Muscle layer of duodenum (tissue), 2 donors: ENCODE measurements around the gene PCBP1.

Source experiments
- H3K27ac ChIP-seq: one replicate; pipeline ENCODE4 v1.7.0; 2013; ENCODE audit warnings: mild to moderate bottlenecking, low read length
- H3K27me3 ChIP-seq: one replicate; pipeline ENCODE4 v1.7.0; 2013; ENCODE audit warnings: low read depth, mild to moderate bottlenecking, control low read depth, low read length
- H3K36me3 ChIP-seq, 2 donors: one replicate each; pipeline ENCODE4 v1.7.0; 2013; ENCODE audit warnings: low read length in 2 of 2, control low read depth in 1 of 2, mild to moderate bottlenecking in 1 of 2; ENCODE audit not compliant: insufficient read depth in 2 of 2, control insufficient read depth in 1 of 2
- H3K4me1 ChIP-seq, 2 donors: one replicate each; pipeline ENCODE4 v1.7.0; 2013; ENCODE audit warnings: low read length in 2 of 2, mild to moderate bottlenecking in 2 of 2, control low read depth in 1 of 2, moderate library complexity in 1 of 2; ENCODE audit not compliant: insufficient read depth in 2 of 2, control insufficient read depth in 1 of 2
- H3K4me3 ChIP-seq, 2 donors: one replicate each; pipeline ENCODE4 v1.7.0; 2013; ENCODE audit warnings: low read length in 2 of 2, low read depth in 1 of 2, mild to moderate bottlenecking in 1 of 2
- H3K9me3 ChIP-seq, 2 donors: one replicate each; pipeline ENCODE4 v1.7.0; 2013; ENCODE audit warnings: low read length in 2 of 2, control low read depth in 1 of 2, mild to moderate bottlenecking in 1 of 2; ENCODE audit not compliant: control insufficient read depth in 1 of 2
- donor health status: healthy.

PCBP1 gene

DNA sequence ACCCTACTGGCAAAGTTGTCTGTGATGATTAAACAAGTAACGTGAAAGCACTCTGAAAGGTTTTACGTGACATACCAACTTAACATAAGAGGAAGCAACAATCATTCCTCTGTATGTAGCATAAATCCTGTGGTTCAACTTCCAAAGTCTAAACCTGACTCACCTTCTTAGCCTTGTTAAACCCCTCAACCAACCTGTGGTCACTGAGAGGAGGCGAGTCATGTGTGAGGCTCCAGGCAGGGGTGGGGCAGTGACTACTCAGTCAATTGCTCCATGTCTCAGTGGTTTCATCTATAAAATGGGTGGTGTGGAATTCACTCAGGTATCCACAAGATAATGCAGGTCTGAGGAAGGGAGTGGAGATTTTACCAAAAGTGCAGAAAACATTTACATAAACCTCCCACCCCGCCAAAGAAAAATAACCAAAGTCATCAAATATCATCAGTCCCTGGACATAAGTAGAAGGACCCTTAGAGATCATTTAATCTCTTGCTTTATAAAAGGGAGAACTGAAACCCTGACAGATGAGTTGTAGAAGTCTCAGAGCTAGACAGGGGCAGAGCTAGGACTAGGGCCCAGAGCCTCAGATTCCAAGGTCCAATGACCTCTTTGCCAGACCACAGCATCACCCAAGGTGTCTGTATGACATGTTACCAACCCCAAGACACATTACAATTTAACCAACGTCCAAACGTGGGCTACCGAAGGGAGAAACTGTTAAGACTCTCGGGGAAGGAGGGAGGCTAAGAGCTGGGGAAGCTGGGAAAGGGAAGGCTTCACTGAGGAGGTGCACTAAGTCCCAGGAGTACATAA lies 3.7 kb upstream of the PCBP1 start:
- peaks cover 20 to 56% of the 10 kb centered on the region in 2 donors for H3K36me3 ChIP-seq
- H3K27me3 ChIP-seq = no peaks in the 10 kb centered on the region
- peak overlapping the region; percentile 100 for H3K27ac ChIP-seq
- peaks cover 23 to 24% of the 10 kb centered on the region in 2 donors for H3K4me1 ChIP-seq
- H3K9me3 ChIP-seq = no peaks in the 10 kb centered on the region
- H3K4me3 ChIP-seq = no peak overlapping the region

- Histone ChIP-seq H3K36me3 (peaks cover 12 to 44% of the 10 kb centered on the region in 2 donors), H3K4me3 (peak overlapping the region; percentile 60 to 69)
Observed at GRCh38 chr2:70084973-70085710, 2.1 kb upstream of the PCBP1 start.

GRCh38 chr2:70085711-70086277 lies 1.5 kb upstream of the PCBP1 start:
- Histone ChIP-seq H3K27me3 (no peaks in the 10 kb centered on the region), H3K9me3 (no peaks in the 10 kb centered on the region), H3K36me3 (peaks cover 12 to 42% of the 10 kb centered on the region in 2 donors), H3K27ac (peak overlapping the region; percentile 100), H3K4me3 (peak overlapping the region; percentile 60 to 69), H3K4me1 (peaks cover 30 to 39% of the 10 kb centered on the region in 2 donors)

More at GRCh38 chr2:70084973-70085710, 2.1 kb upstream of the PCBP1 start:
- H3K27ac ChIP-seq = peak overlapping the region; percentile 100
- H3K9me3 ChIP-seq = no peaks in the 10 kb centered on the region
- H3K27me3 ChIP-seq = no peaks in the 10 kb centered on the region
- peaks cover 28 to 35% of the 10 kb centered on the region in 2 donors for H3K4me1 ChIP-seq

- Histone ChIP-seq H3K4me3 (peak overlapping the region; percentile 60 to 69), H3K4me1 (peaks cover 30 to 39% of the 10 kb centered on the region in 2 donors), H3K27ac (peak overlapping the region; percentile 100), H3K9me3 (no peaks in the 10 kb centered on the region), H3K27me3 (no peaks in the 10 kb centered on the region), H3K36me3 (peaks cover 12 to 37% of the 10 kb centered on the region in 2 donors)
Observed at GRCh38 chr2:70086278-70086837, 919 bp upstream of the PCBP1 start.

DNA sequence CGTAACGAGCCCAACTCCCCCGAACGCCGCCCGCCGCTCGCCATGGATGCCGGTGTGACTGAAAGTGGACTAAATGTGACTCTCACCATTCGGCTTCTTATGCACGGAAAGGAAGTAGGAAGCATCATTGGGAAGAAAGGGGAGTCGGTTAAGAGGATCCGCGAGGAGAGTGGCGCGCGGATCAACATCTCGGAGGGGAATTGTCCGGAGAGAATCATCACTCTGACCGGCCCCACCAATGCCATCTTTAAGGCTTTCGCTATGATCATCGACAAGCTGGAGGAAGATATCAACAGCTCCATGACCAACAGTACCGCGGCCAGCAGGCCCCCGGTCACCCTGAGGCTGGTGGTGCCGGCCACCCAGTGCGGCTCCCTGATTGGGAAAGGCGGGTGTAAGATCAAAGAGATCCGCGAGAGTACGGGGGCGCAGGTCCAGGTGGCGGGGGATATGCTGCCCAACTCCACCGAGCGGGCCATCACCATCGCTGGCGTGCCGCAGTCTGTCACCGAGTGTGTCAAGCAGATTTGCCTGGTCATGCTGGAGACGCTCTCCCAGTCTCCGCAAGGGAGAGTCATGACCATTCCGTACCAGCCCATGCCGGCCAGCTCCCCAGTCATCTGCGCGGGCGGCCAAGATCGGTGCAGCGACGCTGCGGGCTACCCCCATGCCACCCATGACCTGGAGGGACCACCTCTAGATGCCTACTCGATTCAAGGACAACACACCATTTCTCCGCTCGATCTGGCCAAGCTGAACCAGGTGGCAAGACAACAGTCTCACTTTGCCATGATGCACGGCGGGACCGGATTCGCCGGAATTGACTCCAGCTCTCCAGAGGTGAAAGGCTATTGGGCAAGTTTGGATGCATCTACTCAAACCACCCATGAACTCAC lies 673 bp downstream of the PCBP1 start:
- Histone ChIP-seq H3K27me3 (no peaks in the 10 kb centered on the region), H3K27ac (peak overlapping the region; percentile 98), H3K9me3 (no peaks in the 10 kb centered on the region), H3K4me1 (peaks cover 30 to 39% of the 10 kb centered on the region in 2 donors), H3K36me3 (peaks cover 11 to 33% of the 10 kb centered on the region in 2 donors), H3K4me3 (peak overlapping the region; percentile 91 to 97)

DNA sequence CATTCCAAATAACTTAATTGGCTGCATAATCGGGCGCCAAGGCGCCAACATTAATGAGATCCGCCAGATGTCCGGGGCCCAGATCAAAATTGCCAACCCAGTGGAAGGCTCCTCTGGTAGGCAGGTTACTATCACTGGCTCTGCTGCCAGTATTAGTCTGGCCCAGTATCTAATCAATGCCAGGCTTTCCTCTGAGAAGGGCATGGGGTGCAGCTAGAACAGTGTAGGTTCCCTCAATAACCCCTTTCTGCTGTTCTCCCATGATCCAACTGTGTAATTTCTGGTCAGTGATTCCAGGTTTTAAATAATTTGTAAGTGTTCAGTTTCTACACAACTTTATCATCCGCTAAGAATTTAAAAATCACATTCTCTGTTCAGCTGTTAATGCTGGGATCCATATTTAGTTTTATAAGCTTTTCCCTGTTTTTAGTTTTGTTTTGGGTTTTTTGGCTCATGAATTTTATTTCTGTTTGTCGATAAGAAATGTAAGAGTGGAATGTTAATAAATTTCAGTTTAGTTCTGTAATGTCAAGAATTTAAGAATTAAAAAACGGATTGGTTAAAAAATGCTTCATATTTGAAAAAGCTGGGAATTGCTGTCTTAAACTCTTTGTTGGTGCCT lies 1.4 kb downstream of the PCBP1 start:
- peak overlapping the region; percentile 98 for H3K27ac ChIP-seq
- no peaks in the 10 kb centered on the region for H3K27me3 ChIP-seq
- no peaks in the 10 kb centered on the region for H3K9me3 ChIP-seq
- H3K4me3 ChIP-seq = peak overlapping the region; percentile 91 to 97
- H3K36me3 ChIP-seq = peaks cover 3 to 26% of the 10 kb centered on the region in 2 donors
- H3K4me1 ChIP-seq = peaks cover 27 to 34% of the 10 kb centered on the region in 2 donors

GRCh38 chr2:70089220-70089982 lies 2.1 kb downstream of the PCBP1 start:
- H3K9me3 ChIP-seq = no peaks in the 10 kb centered on the region
- H3K36me3 ChIP-seq = peaks cover 0 to 24% of the 10 kb centered on the region in 2 donors
- H3K4me1 ChIP-seq = peaks cover 20 to 32% of the 10 kb centered on the region in 2 donors
- peak overlapping the region; percentile 98 for H3K27ac ChIP-seq
- H3K27me3 ChIP-seq = no peaks in the 10 kb centered on the region
- peak overlapping the region; percentile 91 to 97 for H3K4me3 ChIP-seq

DNA sequence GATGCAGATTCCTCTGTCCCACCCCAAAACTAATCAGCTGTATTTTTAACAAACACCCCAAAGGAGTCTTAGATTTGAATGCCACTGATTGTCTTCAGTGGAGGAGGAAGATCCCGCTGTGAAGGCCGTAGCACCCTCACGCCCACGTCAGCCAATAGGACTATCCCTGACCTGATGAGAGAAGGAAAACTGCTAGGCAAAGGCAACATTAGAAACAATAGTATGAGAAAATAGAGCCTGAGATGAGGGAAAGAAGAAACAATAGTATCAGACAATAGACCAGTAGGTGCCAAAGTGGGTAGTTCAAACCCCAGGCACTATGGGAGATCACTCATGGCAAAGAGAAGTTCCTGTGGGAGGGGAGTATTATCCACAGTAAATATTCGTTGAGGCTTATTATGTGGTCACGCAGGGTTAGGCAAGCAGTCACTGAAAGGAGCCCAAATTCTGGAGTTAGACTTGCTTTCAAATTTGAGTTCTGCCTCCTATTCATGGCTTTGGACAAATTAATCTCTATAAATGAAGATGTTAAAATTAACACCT lies 2.8 kb downstream of the PCBP1 start:
- Histone ChIP-seq H3K4me1 (peaks cover 15 to 33% of the 10 kb centered on the region in 2 donors), H3K27ac (peak overlapping the region; percentile 98), H3K36me3 (peaks cover 0 to 24% of the 10 kb centered on the region in 2 donors), H3K9me3 (no peaks in the 10 kb centered on the region), H3K27me3 (no peaks in the 10 kb centered on the region), H3K4me3 (peak overlapping the region; percentile 91 to 97)

DNA sequence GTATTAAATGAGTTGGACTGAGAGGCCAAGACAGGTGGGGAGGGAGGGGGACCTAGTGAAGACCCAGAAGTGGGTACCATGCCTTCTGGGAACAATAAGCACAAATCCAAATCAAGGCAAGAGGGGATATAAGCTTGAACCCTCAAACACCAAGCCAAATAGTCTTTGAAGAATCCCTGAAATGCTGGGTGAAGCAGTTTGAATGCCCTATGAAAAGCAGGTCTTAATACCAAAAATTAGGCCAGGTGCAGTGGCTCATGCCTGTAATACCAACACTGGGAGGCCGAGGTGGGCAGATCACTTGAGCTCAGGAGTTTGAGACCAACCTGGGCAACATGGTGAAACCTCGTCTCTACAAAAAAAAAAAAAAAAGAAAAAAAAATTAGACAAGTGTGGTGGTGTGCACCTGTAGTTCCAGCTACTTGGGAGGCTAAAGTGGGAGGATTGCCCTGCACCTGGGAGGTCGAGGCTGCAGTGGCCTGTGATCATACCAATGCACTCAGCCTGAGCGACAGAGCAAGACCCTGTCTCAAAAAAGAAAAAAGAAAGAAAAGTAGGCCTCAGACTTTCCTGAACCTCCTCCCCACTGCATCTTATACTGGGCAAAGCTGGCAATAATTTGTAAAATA lies 3.5 kb downstream of the PCBP1 start:
- Histone ChIP-seq H3K4me3 (no peak overlapping the region), H3K4me1 (peaks cover 8 to 27% of the 10 kb centered on the region in 2 donors), H3K27ac (no peak overlapping the region), H3K9me3 (no peaks in the 10 kb centered on the region), H3K27me3 (no peaks in the 10 kb centered on the region), H3K36me3 (peaks cover 0 to 24% of the 10 kb centered on the region in 2 donors)
